HCT116 (cell line): Measurements from ENCODE around the gene TNFRSF1A. TPM values are rescaled to one million over a fixed set of nuclear protein-coding genes. Genes with fewer than 3 reads are reported as not detected.
A peak's percentile ranks its signal among the peaks of the same experiment; 100 is the strongest.

Experiments used
- ATAC-seq: fragments of 200-7000 bp; cut with Tn5 transposase; 2 replicates; pipeline ENCODE4 v1.9.1; 2020; ENCODE audit warnings: mild to moderate bottlenecking, moderate library complexity
- BruUV-seq: library from RNA; stranded (reverse); fragments of 400-500 nt; replicated peaks from 2 replicates; lab custom pipeline; 2021; lab: Mats Ljungman, UMichigan
- CTCF ChIA-PET: fragments of 300-600 bp; sonication (Branson Sonifier 250); formaldehyde crosslinking; loops from one replicate; lab custom pipeline; 2021; ENCODE audit warnings: antibody characterized with exemption; lab: Charles Lee
- POLR2A ChIA-PET: fragments of 300-600, 350-600 bp; sonication (Branson Sonifier 250); formaldehyde crosslinking; loops from one replicate; lab custom pipeline; 2021; ENCODE audit warnings: antibody characterized with exemption; lab: Charles Lee
- RAD21 ChIA-PET, 2 experiments: fragments of 300-600 bp; sonication (Branson Sonifier 250); formaldehyde crosslinking; loops; one replicate each; lab custom pipeline; 2023; ENCODE audit warnings: low total read pairs in 2 of 2; ENCODE audit not compliant: uncharacterized antibody in 2 of 2, unreplicated experiment in 2 of 2, low non-redundant PET in 1 of 2; lab: Charles Lee
- DNase-seq: peaks from one replicate; pipeline ENCODE4 v3.0.0-alpha.2; 2010; ENCODE audit warnings: low read depth, low spot score
- H2AFZ ChIP-seq: fragments of 200-600 bp; shearing (Covaris generic), sonication (generic); 2 replicates; pipeline ENCODE4 v1.6.1; 2017; ENCODE audit warnings: low read depth, mixed run types, mixed read lengths, antibody characterized with exemption, low read length; ENCODE audit not compliant: poor library complexity, severe bottlenecking
- H3K27ac ChIP-seq: 2 replicates; pipeline ENCODE4 v1.5.1; 2012; ENCODE audit warnings: low read depth, low read length
- H3K27me3 ChIP-seq: fragments of 200-600 bp; sonication (generic); 2 replicates; pipeline ENCODE4 v1.6.1; 2016; ENCODE audit warnings: mixed run types, low read length, mixed read lengths; ENCODE audit not compliant: insufficient read depth
- H3K36me3 ChIP-seq, 2 experiments: fragments of 200-500 bp in 1 of 2; fragments of 200-600 bp in 1 of 2; sonication (Bioruptor generic) in 1 of 2; sonication (generic) in 1 of 2; 2 replicates each; pipeline versions ENCODE4 v1.5.1 to v1.6.1; 2014 to 2016; ENCODE audit warnings: low read length in 2 of 2, inconsistent platforms in 1 of 2, mixed read lengths in 1 of 2, mixed run types in 1 of 2; ENCODE audit not compliant: insufficient read depth in 2 of 2, control insufficient read depth in 1 of 2
- H3K4me1 ChIP-seq, 2 experiments: fragments of 200-600 bp in 1 of 2; sonication (generic) in 1 of 2; 2 replicates each; pipeline versions ENCODE4 v1.5.1 to v1.6.1; 2012 to 2017; ENCODE audit warnings: low read length in 2 of 2, inconsistent platforms in 1 of 2, mild to moderate bottlenecking in 1 of 2, mixed read lengths in 1 of 2, mixed run types in 1 of 2, moderate library complexity in 1 of 2; ENCODE audit not compliant: insufficient read depth in 2 of 2, control insufficient read depth in 1 of 2
- H3K4me2 ChIP-seq: fragments of 200-600 bp; sonication (generic); 2 replicates; pipeline ENCODE4 v1.6.1; 2017; ENCODE audit warnings: mixed run types, low read length, mixed read lengths
- H3K4me3 ChIP-seq, 2 experiments: fragments of 200-600 bp in 1 of 2; sonication (generic) in 1 of 2; replicated peaks in 1 of 2; 2 replicates each; pipeline ENCODE4 v1.5.1; 2011 to 2016; ENCODE audit warnings: low read length in 2 of 2, control low read depth in 1 of 2, low read depth in 1 of 2, mild to moderate bottlenecking in 1 of 2, mixed read lengths in 1 of 2, mixed run types in 1 of 2
- H3K79me2 ChIP-seq: fragments of 200-600 bp; sonication (generic); 2 replicates; pipeline ENCODE4 v1.6.1; 2017; ENCODE audit warnings: mild to moderate bottlenecking, mixed run types, low read length, moderate library complexity, mixed read lengths; ENCODE audit not compliant: insufficient read depth
- H3K9ac ChIP-seq: fragments of 200-600 bp; sonication (generic); 2 replicates; pipeline ENCODE4 v1.6.1; 2016; ENCODE audit warnings: low read length, mixed read lengths
- H3K9me2 ChIP-seq: fragments of 200-600 bp; sonication (generic), shearing (Covaris generic); 2 replicates; pipeline ENCODE4 v1.6.1; 2017; ENCODE audit warnings: mixed run types, mild to moderate bottlenecking, moderate library complexity; ENCODE audit not compliant: insufficient read depth
- H3K9me3 ChIP-seq, 2 experiments: fragments of 200-500 bp in 1 of 2; fragments of 200-600 bp in 1 of 2; sonication (Bioruptor generic) in 1 of 2; sonication (generic) in 1 of 2; 2 replicates each; pipeline ENCODE4 v1.6.1; 2014 to 2017; ENCODE audit warnings: low read length in 2 of 2, mixed read lengths in 2 of 2, inconsistent platforms in 1 of 2, low read depth in 1 of 2, mild to moderate bottlenecking in 1 of 2, mixed run types in 1 of 2, moderate library complexity in 1 of 2; ENCODE audit not compliant: control insufficient read depth in 1 of 2, insufficient read depth in 1 of 2
- H4K20me1 ChIP-seq: fragments of 200-600 bp; sonication (generic), shearing (Covaris generic); 2 replicates; pipeline ENCODE4 v1.6.1; 2017; ENCODE audit warnings: mixed run types, mild to moderate bottlenecking, moderate library complexity; ENCODE audit not compliant: insufficient read depth
- CBX3 ChIP-seq: IDR thresholded peaks from 2 replicates; pipeline ENCODE4 v1.6.1; 2012; ENCODE audit warnings: low read depth
- EGR1 ChIP-seq: IDR thresholded peaks from 2 replicates; pipeline ENCODE4 v1.6.1; 2012; ENCODE audit warnings: low read depth
- EZH2 ChIP-seq: fragments of 200-600 bp; sonication (generic); IDR thresholded peaks from 2 replicates; pipeline ENCODE4 v1.6.1; 2017; ENCODE audit warnings: antibody characterized with exemption, mixed run types
- JUND ChIP-seq: IDR thresholded peaks from 2 replicates; pipeline ENCODE4 v1.6.1; 2012
- POLR2A ChIP-seq: IDR thresholded peaks from 2 replicates; pipeline ENCODE4 v1.7.0; 2011; ENCODE audit warnings: borderline replicate concordance; ENCODE audit not compliant: insufficient read depth, insufficient read length; ENCODE audit errors: extremely low read depth
- POLR2AphosphoS5 ChIP-seq: IDR thresholded peaks from 2 replicates; pipeline ENCODE4 v1.6.1; 2011; ENCODE audit warnings: mild to moderate bottlenecking, low read depth, low read length, moderate library complexity
- RAD21 ChIP-seq: IDR thresholded peaks from 2 replicates; pipeline ENCODE4 v1.6.1; 2012; ENCODE audit warnings: low read depth, mild to moderate bottlenecking
- SRF ChIP-seq: IDR thresholded peaks from 2 replicates; pipeline ENCODE4 v1.6.1; 2012; ENCODE audit warnings: low read depth
- YY1 ChIP-seq: IDR thresholded peaks from 2 replicates; pipeline ENCODE4 v1.6.1; 2011; ENCODE audit warnings: low read length, low read depth, moderate library complexity, mild to moderate bottlenecking; ENCODE audit not compliant: insufficient replicate concordance; ENCODE audit errors: extremely low read depth
- ZFX ChIP-seq: fragments of 450-650 bp; IDR thresholded peaks from 2 replicates; pipeline ENCODE4 v1.6.1; 2017
- ZNF274 ChIP-seq: fragments of 200-500 bp; sonication (Bioruptor generic); IDR thresholded peaks from 2 replicates; pipeline ENCODE4 v1.6.1; 2014; ENCODE audit warnings: mild to moderate bottlenecking, low read depth, low read length, inconsistent platforms
- intact Hi-C: fragments of 100-400 bp; cut with micrococcal nuclease; formaldehyde crosslinking; loops from 2 replicates; pipeline ENCODE4 v1.10.0; 2022
- total RNA-seq: library from RNA; stranded (reverse); gene quantifications from one replicate; pipeline ENCODE4 v1.2.1, GENCODE V29; 2021; ENCODE audit not compliant: unreplicated experiment
- TF ChIP-seq, protein P1 (sequence below): IDR thresholded peaks from 2 replicates; pipeline ENCODE4 v1.6.1; 2012
- TF ChIP-seq, protein P2 (sequence below): IDR thresholded peaks from 2 replicates; pipeline ENCODE4 v1.6.1; 2012; ENCODE audit warnings: low read depth
- TF ChIP-seq, protein P3 (sequence below), 3 experiments: fragments of 200-600 bp in 1 of 3; sonication (generic) in 1 of 3; IDR thresholded peaks in 2 of 3; conservative IDR thresholded peaks in 1 of 3; 2 replicates each; pipeline ENCODE4 v1.5.1; 2012 to 2017; ENCODE audit warnings: low read depth in 2 of 3, low read length in 2 of 3, antibody characterized with exemption in 1 of 3, borderline replicate concordance in 1 of 3, control low read depth in 1 of 3, mild to moderate bottlenecking in 1 of 3, mixed read lengths in 1 of 3, mixed run types in 1 of 3, moderate library complexity in 1 of 3; ENCODE audit not compliant: insufficient read depth in 1 of 3

Gene TNFRSF1A
- total RNA-seq, 1 experiment from 2014 or later: 129 TPM

DNA sequence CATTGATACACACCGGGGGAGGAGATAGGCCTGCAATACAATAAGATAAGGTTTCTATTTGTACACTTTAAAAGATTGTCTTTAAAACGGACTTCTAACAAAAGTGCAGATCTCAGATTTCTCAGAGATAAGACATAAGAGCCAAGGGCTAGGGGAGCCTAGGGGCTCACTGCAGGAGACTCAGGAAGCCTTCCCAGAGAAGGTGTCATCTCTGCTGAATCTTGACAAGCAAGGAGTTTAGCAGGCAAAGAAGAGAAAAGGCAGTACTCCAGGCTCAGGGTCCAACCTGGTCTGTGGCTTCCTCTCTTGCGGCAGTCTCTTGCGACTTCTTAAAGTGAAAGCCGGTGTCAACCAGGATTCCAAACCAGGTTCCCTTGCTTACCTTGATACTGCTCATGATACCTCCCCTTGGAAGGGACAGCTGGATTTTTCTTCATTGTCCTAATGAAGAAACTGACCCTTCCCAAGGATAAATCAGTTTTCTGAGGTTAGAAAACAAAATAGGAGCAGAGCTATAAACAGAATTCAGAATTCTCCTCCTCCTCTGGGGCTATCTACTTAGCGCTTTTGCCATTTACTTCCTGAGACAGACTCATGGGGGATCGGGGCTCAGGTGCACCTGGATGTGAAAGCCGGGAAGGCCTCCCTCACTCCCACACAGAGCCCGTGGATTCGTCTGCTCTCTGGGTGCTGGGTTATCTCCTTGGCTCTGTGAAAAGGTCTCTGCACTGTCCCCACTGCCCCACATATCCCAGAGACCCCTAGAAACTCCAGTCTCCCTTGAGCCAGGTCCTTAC lies 35.2 kb upstream of the TNFRSF1A start (continued):
- TF ChIP-seq SRF: no peak

DNA sequence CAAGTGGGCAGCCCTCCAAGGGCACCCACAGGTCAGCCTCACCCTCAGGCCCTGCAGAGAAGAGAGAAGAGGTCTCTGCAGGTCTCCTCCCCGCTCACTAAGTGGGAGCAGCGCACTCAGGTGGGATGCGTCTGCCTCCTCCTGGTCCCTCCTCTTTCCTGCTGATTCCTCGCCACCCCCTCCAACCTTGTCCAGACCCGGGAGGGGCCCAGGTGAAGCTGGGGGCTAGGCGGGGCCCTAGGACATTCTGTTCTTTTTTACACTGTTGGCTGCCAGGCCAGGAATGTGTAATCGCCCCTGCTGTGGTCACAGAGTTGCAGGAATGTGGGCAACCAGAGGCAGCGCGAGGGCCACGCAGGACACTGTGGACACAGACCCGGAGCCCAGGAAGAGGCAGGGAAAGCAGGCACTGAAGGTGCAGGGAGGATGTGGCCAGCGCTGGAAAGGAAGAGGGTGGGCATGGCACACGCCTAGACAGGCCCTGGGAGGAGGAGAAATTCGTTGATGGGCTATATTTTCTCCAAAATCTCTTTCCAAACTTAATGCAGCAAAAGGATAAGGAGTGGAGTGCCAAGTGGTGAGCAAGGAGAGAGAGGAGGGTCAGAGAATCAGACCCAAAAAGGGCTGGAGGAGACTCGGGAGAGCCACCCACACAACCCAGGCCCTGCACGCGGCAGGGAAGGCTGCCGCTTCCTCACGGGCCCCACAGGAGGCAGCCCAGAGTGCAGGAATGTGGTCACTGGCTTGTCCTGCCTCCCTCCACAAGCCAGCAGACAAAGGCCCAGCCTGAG lies 34.4 kb upstream of the TNFRSF1A start:
- Histone ChIP-seq H3K36me3 (no peaks in the 10 kb centered on the region), H3K4me2 (peak overlapping the region; percentile 91), H3K27ac (peak overlapping the region; percentile 100), H3K27me3 (no peaks in the 10 kb centered on the region), H3K9ac (peak overlapping the region; percentile 73), H4K20me1 (no peaks in the 10 kb centered on the region), H3K4me1 (peaks cover 68 to 75% of the 10 kb centered on the region in 2 experiments), H3K9me2 (no peaks in the 10 kb centered on the region), H3K9me3 (no peaks in the 10 kb centered on the region), H3K4me3 (peak overlapping the region; percentile 54 to 58), H3K79me2 (peaks cover 29% of the 10 kb centered on the region), H2AFZ (no peak overlapping the region)
- RAD21 ChIA-PET: interaction anchor here in 1 of 2 experiments (1.0 to 1.4 kb wide), 2 partner anchors 21 to 41 kb away, joined by 3 read pairs; no protein-coding TSS in a partner anchor
- DNase-seq (no peak), ATAC-seq (peak; percentile 59)
- CTCF ChIA-PET: interaction anchor here (2.0 kb wide), 1 partner anchor 40 kb away, joined by 5 read pairs; no protein-coding TSS in a partner anchor
- TF ChIP-seq ZNF274: no peak
- peak; percentile 67 for TF ChIP-seq ZFX
- TF ChIP-seq POLR2A: peak; percentile 36
- TF ChIP-seq EGR1: no peak
- TF ChIP-seq JUND: no peak
- no peak for TF ChIP-seq RAD21
- TF ChIP-seq, protein P1, sequence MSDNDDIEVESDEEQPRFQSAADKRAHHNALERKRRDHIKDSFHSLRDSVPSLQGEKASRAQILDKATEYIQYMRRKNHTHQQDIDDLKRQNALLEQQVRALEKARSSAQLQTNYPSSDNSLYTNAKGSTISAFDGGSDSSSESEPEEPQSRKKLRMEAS: no peak
- TF ChIP-seq EZH2: no peak
- no peak for TF ChIP-seq CBX3
- peak; percentile 55 for TF ChIP-seq POLR2AphosphoS5
- TF ChIP-seq, protein P2, sequence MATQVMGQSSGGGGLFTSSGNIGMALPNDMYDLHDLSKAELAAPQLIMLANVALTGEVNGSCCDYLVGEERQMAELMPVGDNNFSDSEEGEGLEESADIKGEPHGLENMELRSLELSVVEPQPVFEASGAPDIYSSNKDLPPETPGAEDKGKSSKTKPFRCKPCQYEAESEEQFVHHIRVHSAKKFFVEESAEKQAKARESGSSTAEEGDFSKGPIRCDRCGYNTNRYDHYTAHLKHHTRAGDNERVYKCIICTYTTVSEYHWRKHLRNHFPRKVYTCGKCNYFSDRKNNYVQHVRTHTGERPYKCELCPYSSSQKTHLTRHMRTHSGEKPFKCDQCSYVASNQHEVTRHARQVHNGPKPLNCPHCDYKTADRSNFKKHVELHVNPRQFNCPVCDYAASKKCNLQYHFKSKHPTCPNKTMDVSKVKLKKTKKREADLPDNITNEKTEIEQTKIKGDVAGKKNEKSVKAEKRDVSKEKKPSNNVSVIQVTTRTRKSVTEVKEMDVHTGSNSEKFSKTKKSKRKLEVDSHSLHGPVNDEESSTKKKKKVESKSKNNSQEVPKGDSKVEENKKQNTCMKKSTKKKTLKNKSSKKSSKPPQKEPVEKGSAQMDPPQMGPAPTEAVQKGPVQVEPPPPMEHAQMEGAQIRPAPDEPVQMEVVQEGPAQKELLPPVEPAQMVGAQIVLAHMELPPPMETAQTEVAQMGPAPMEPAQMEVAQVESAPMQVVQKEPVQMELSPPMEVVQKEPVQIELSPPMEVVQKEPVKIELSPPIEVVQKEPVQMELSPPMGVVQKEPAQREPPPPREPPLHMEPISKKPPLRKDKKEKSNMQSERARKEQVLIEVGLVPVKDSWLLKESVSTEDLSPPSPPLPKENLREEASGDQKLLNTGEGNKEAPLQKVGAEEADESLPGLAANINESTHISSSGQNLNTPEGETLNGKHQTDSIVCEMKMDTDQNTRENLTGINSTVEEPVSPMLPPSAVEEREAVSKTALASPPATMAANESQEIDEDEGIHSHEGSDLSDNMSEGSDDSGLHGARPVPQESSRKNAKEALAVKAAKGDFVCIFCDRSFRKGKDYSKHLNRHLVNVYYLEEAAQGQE: no peak
- TF ChIP-seq, protein P3, sequence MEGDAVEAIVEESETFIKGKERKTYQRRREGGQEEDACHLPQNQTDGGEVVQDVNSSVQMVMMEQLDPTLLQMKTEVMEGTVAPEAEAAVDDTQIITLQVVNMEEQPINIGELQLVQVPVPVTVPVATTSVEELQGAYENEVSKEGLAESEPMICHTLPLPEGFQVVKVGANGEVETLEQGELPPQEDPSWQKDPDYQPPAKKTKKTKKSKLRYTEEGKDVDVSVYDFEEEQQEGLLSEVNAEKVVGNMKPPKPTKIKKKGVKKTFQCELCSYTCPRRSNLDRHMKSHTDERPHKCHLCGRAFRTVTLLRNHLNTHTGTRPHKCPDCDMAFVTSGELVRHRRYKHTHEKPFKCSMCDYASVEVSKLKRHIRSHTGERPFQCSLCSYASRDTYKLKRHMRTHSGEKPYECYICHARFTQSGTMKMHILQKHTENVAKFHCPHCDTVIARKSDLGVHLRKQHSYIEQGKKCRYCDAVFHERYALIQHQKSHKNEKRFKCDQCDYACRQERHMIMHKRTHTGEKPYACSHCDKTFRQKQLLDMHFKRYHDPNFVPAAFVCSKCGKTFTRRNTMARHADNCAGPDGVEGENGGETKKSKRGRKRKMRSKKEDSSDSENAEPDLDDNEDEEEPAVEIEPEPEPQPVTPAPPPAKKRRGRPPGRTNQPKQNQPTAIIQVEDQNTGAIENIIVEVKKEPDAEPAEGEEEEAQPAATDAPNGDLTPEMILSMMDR (IDR thresholded peaks at IDR 0.05 in 2 of 3, conservative IDR thresholded peaks at IDR 0.05 in 1 of 3; ENCODE audit: borderline replicate concordance in 1 of 3, insufficient read depth in 1 of 3, low read depth in 2 of 3, low read length in 2 of 3): peak in 2 of 3 experiments; percentile 51 to 63; a peak in 4 of 6 replicates
- peak; percentile 16 for TF ChIP-seq YY1
- POLR2A ChIA-PET: interaction anchor here (1.3 to 1.9 kb wide), 3 partner anchors 35 to 40 kb away, joined by 3 to 11 read pairs (median 3); partner anchors contain the start of gene TNFRSF1A
- BruUV-seq: no TSS peak
- intact Hi-C loops: loop anchor here (2.0 kb wide), 1 partner anchor 39 kb away; no protein-coding TSS in a partner anchor
